NB4 (cell line): Measurements from ENCODE around the gene DKK1.

Source experiments
- DNase-seq: peaks from one replicate; pipeline ENCODE4 v3.0.0; 2010; ENCODE audit warnings: low read depth
- H3K4me3 ChIP-seq: one replicate; pipeline ENCODE4 v1.5.1; 2011; ENCODE audit warnings: mild to moderate bottlenecking, low read depth, low read length, moderate library complexity
- CTCF ChIP-seq: IDR thresholded peaks from one replicate; pipeline ENCODE4 v1.5.1; 2012; ENCODE audit warnings: low read depth, low read length
- MAX ChIP-seq: IDR thresholded peaks from 2 replicates; pipeline ENCODE4 v1.6.1; 2011; ENCODE audit warnings: low read depth, low read length
- MYC ChIP-seq: IDR thresholded peaks from 2 replicates; pipeline ENCODE4 v1.6.1; 2011; ENCODE audit warnings: low read depth, low read length
- POLR2A ChIP-seq: IDR thresholded peaks from 2 replicates; pipeline ENCODE4 v1.6.1; 2011; ENCODE audit warnings: mild to moderate bottlenecking; ENCODE audit not compliant: insufficient read length; ENCODE audit errors: extremely low read depth

The DKK1 gene

GRCh38 chr10:52316001-52316400 is 1.9 kb downstream of the DKK1 start:
- H3K4me3 ChIP-seq = no peak overlapping the region
- no peak for DNase-seq
- TF ChIP-seq CTCF (no peak), POLR2A (no peak), MYC (no peak), MAX (no peak)

GRCh38 chr10:52316500-52316899 is 2.4 kb downstream of the DKK1 start:
- H3K4me3 ChIP-seq = no peak overlapping the region
- TF ChIP-seq CTCF (no peak), MAX (no peak), POLR2A (no peak), MYC (no peak)
- no peak for DNase-seq

GRCh38 chr10:52318136-52318701 is 4.1 kb downstream of the DKK1 start:
- TF ChIP-seq MYC = no peak
- no peak for TF ChIP-seq MAX
- TF ChIP-seq CTCF = no peak
- TF ChIP-seq POLR2A = no peak
- no peak overlapping the region for H3K4me3 ChIP-seq
- no peak for DNase-seq

- no peak for TF ChIP-seq CTCF
- TF ChIP-seq MYC = no peak
- no peak for TF ChIP-seq MAX
- no peak for TF ChIP-seq POLR2A
- no peak overlapping the region for H3K4me3 ChIP-seq
- DNase-seq = no peak
Observed at GRCh38 chr10:52318822-52319464, 4.9 kb downstream of the DKK1 start.

GRCh38 chr10:52319926-52320325 is 5.8 kb downstream of the DKK1 start:
- DNase-seq = no peak
- no peak for TF ChIP-seq MYC
- TF ChIP-seq POLR2A = no peak
- TF ChIP-seq CTCF = no peak
- no peak for TF ChIP-seq MAX
- H3K4me3 ChIP-seq = no peak overlapping the region
